Stomach (tissue), 9 donors: ENCODE measurements around the gene CORO7. TPM values are rescaled to one million over a fixed set of nuclear protein-coding genes. Genes with fewer than 3 reads are reported as not detected.

Experiments
- DNase-seq, 2 donors: peaks; one replicate each; pipeline versions ENCODE4 v3.0.0 to v3.0.0-alpha.2; 2013 to 2019
- H3K27ac ChIP-seq, 5 donors: fragments of 200-600 bp in 4 of 5; sonication (generic) in 4 of 5; one replicate each; pipeline ENCODE4 v1.5.1; 2013 to 2019; ENCODE audit warnings: mild to moderate bottlenecking in 1 of 5, moderate library complexity in 1 of 5
- H3K27me3 ChIP-seq, 3 donors: fragments of 200-600 bp; sonication (generic); one replicate each; pipeline ENCODE4 v1.5.1; 2017 to 2019; ENCODE audit warnings: mixed run types in 1 of 3
- H3K36me3 ChIP-seq, 4 donors: fragments of 200-600 bp; sonication (generic); 1 replicate in 3 of 4; 2 replicates in 1 of 4; pipeline ENCODE4 v1.5.1; 2016 to 2019
- H3K4me1 ChIP-seq, 4 donors: fragments of 200-600 bp; sonication (generic); one replicate each; pipeline ENCODE4 v1.5.1; 2016 to 2019
- H3K4me3 ChIP-seq, 4 donors: fragments of 200-600 bp; sonication (generic) in 3 of 4; one replicate each; pipeline ENCODE4 v1.5.1; 2016 to 2019; ENCODE audit warnings: mild to moderate bottlenecking in 1 of 4
- H3K9me3 ChIP-seq, 4 donors: fragments of 200-600 bp; sonication (generic); one replicate each; pipeline ENCODE4 v1.5.1; 2016 to 2019
- EP300 ChIP-seq: sonication (generic); formaldehyde crosslinking; IDR thresholded peaks from one replicate; pipeline ENCODE4 v1.6.1; 2017; ENCODE audit warnings: antibody characterized with exemption
- POLR2A ChIP-seq, 4 donors: fragments of 450-650 bp; IDR thresholded peaks; one replicate each; pipeline ENCODE4 v1.6.1; 2016; ENCODE audit warnings: antibody characterized with exemption in 4 of 4, control low read depth in 2 of 4, mild to moderate bottlenecking in 1 of 4, moderate library complexity in 1 of 4
- POLR2AphosphoS5 ChIP-seq, 3 donors: sonication (generic); formaldehyde crosslinking; IDR thresholded peaks; one replicate each; pipeline ENCODE4 v1.6.1; 2016; ENCODE audit warnings: antibody characterized with exemption in 3 of 3
- WGBS, 5 donors: extraction: QIAGEN DNeasy Blood & Tissue Kit in 3 of 5; methylation state at CpG; one replicate each; pipeline versions ENCODE4 v1.1.5 to v1.1.7; 2013 to 2018; 5-methylcytosine and 5-hydroxymethylcytosine counted together
- intact Hi-C: fragments of 100-400 bp; cut with DNase I; formaldehyde crosslinking; loops from one replicate; pipeline ENCODE4 v1.15.1; 2023; ENCODE audit warnings: low total_unique reads
- polyA plus RNA-seq, 3 donors: library from polyadenylated mRNA; stranded (reverse); fragments of 200-250 nt; gene quantifications; one replicate each; pipeline ENCODE4 v1.2.3, GENCODE V29; 2013
- total RNA-seq, 5 donors: library from RNA; depleted of rRNA; stranded (reverse); fragments of >200 nt; gene quantifications; one replicate each; pipeline versions ENCODE4 v1.1.0 to v1.2.3, GENCODE V29; 2014 to 2016
- TF ChIP-seq, protein P1 (sequence below), 7 experiments: fragments of 450-650 bp in 4 of 7; fragments of 200-600 bp in 3 of 7; sonication (generic) in 3 of 7; IDR thresholded peaks; one replicate each; pipeline ENCODE4 v1.5.1; 2016 to 2019; ENCODE audit warnings: antibody characterized with exemption in 7 of 7, control low read depth in 2 of 7, mild to moderate bottlenecking in 1 of 7
- donor health status: healthy with polysubstance abuse.
- donor health status: Bipolar disorder and iron deficiency.
- donor health status: healthy.

CORO7 gene
- total and polyA plus RNA-seq, 8 donors, result 12.5 to 173 (median 17.3) TPM

DNA sequence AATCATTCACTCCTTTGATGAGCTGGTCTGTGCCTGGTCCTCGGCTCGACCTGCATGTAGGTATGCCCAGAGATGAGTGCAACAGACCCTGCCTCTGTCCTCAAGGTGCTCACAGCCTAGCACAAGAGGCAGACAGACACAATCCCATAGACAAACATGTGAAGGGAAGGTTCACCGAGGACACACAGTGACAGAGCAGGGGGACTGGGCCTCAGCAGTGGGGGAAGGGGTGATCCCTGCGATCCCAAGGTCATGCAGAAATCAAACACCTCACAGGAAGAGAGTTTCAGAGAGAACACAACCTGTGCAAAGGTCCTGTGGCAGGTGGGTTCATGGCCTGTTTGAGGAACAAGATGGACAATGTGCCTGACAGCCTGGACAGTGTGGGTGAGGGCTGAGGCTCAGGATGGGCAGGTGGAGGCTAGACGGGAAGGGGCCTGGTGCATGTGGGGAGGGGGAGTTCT is 49.0 kb downstream of the CORO7 start:
- H3K4me1 ChIP-seq, result peaks cover 22 to 34% (median 30%) of the 10 kb centered on the region in 4 donors
- H3K4me3 ChIP-seq, result no peak overlapping the region
- H3K9me3 ChIP-seq, result no peaks in the 10 kb centered on the region
- no peak overlapping the region for H3K27ac ChIP-seq
- no peak for DNase-seq
- no peaks in the 10 kb centered on the region for H3K27me3 ChIP-seq
- TF ChIP-seq POLR2A (IDR thresholded peaks at IDR 0.05) (no peak), POLR2AphosphoS5 (IDR thresholded peaks at IDR 0.05) (no peak), EP300 (no peak)
- TF ChIP-seq, protein P1, sequence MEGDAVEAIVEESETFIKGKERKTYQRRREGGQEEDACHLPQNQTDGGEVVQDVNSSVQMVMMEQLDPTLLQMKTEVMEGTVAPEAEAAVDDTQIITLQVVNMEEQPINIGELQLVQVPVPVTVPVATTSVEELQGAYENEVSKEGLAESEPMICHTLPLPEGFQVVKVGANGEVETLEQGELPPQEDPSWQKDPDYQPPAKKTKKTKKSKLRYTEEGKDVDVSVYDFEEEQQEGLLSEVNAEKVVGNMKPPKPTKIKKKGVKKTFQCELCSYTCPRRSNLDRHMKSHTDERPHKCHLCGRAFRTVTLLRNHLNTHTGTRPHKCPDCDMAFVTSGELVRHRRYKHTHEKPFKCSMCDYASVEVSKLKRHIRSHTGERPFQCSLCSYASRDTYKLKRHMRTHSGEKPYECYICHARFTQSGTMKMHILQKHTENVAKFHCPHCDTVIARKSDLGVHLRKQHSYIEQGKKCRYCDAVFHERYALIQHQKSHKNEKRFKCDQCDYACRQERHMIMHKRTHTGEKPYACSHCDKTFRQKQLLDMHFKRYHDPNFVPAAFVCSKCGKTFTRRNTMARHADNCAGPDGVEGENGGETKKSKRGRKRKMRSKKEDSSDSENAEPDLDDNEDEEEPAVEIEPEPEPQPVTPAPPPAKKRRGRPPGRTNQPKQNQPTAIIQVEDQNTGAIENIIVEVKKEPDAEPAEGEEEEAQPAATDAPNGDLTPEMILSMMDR (IDR thresholded peaks at IDR 0.05), result no peak
- 91 to 100% (median 95%) methylated on average over 5 of the region's 5 CpGs for WGBS, 5 donors
- peaks cover 27 to 50% (median 32%) of the 10 kb centered on the region in 4 donors for H3K36me3 ChIP-seq
- intact Hi-C loops, result no loop called here

DNA sequence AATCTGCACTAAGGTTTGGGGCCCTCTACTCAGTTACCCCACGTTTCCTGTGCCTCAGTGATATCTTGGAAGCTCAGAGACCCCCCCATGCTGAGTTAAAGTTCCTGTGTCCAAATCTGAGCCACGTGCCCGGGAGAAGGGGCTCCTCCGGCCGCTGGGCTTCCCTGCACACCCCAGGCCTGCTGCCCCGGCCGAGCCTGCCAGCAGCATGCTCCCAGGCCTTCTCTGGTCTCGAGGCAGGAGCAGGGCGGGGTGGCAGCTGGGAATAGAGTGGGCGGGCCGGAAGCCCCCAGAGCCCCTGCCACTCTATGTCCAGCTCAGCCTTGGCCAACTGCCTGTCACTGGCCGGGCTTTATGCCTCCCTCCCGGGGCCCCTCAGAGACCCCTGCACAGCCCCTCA is 50.4 kb downstream of the CORO7 start:
- no peak for DNase-seq
- Histone ChIP-seq H3K27me3 (no peaks in the 10 kb centered on the region), H3K36me3 (peaks cover 34 to 65% (median 47%) of the 10 kb centered on the region in 4 donors), H3K4me3 (no peak overlapping the region), H3K27ac (no peak overlapping the region), H3K4me1 (peaks cover 9 to 25% (median 17%) of the 10 kb centered on the region in 4 donors), H3K9me3 (no peaks in the 10 kb centered on the region)
- TF ChIP-seq POLR2AphosphoS5 (IDR thresholded peaks at IDR 0.05) (no peak), POLR2A (IDR thresholded peaks at IDR 0.05) (no peak), EP300 (no peak)
- TF ChIP-seq, protein P1 (IDR thresholded peaks at IDR 0.05), result no peak
- intact Hi-C loops, result no loop called here
- 90 to 96% (median 93%) methylated on average over 8 to 13 of the region's 13 CpGs for WGBS, 5 donors

DNA sequence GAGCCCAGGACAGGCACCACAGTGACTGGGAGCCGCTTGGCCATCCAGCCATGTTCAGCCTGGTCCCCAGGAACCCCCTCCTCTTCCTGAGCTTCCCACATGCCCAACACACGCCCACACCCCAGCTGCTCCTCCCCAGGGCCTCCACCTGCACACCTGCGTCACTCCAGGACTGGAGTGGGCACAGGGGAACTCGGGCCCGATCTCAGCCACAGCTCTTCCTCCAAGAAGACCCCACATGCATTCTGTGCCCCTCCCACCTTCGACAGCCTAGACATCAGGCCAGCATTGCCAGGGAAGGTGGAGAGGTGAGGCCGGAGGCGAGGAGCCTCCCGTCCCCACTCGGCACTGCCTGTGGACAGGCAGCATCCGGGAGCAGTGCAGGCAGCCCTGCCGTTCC is 50.8 kb downstream of the CORO7 start:
- H3K27ac ChIP-seq, result no peak overlapping the region
- H3K9me3 ChIP-seq, result no peaks in the 10 kb centered on the region
- H3K4me1 ChIP-seq, result peaks cover 5 to 21% (median 13%) of the 10 kb centered on the region in 4 donors
- H3K4me3 ChIP-seq, result no peak overlapping the region
- no peaks in the 10 kb centered on the region for H3K27me3 ChIP-seq
- peaks cover 34 to 69% (median 51%) of the 10 kb centered on the region in 4 donors for H3K36me3 ChIP-seq
- intact Hi-C loops, result no loop called here
- WGBS, 5 donors, result 96 to 99% (median 98%) methylated on average over 9 to 12 of the region's 12 CpGs
- TF ChIP-seq POLR2AphosphoS5 (IDR thresholded peaks at IDR 0.05) (no peak), EP300 (no peak), POLR2A (IDR thresholded peaks at IDR 0.05) (no peak)
- TF ChIP-seq, protein P1 (IDR thresholded peaks at IDR 0.05), result no peak
- DNase-seq, result no peak

DNA sequence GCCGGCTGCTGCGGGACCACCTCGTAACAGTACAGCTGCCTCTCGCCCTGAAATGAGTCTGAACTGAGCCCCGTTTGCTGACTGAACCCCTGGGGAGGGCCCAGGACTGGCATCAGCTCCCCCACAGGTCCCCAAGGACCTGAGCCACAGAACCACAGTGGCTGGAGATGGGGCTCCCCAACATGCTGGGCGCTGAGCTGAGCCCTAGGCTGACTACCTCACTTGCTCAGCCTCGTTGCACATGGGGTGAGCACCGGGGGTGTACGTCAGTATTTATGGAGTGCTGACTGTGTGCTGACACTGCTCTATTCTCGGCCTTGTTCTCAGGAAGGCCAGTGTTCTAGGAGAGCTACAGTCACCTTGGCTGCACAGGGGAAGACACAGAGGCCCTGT is 51.4 kb downstream of the CORO7 start:
- H3K4me3 ChIP-seq, result no peak overlapping the region
- intact Hi-C loops, result no loop called here
- H3K4me1 ChIP-seq, result peaks cover 0 to 14% (median 8%) of the 10 kb centered on the region in 4 donors
- TF ChIP-seq POLR2AphosphoS5 (IDR thresholded peaks at IDR 0.05), result no peak
- TF ChIP-seq POLR2A (IDR thresholded peaks at IDR 0.05), result no peak
- TF ChIP-seq EP300, result no peak
- TF ChIP-seq, protein P1 (IDR thresholded peaks at IDR 0.05), result no peak
- H3K36me3 ChIP-seq, result peaks cover 34 to 75% (median 57%) of the 10 kb centered on the region in 4 donors
- DNase-seq, result no peak
- no peaks in the 10 kb centered on the region for H3K27me3 ChIP-seq
- H3K9me3 ChIP-seq, result no peaks in the 10 kb centered on the region
- no peak overlapping the region for H3K27ac ChIP-seq
- 94 to 100% (median 96%) methylated on average over 8 to 10 of the region's 10 CpGs for WGBS, 5 donors
